HL-60/S4 (cell line): Measurements from ENCODE around the gene CYB5A.

Source experiments
- in situ Hi-C: fragments of 300-500 bp; cut with MboI; formaldehyde crosslinking; loops from 2 replicates; pipeline ENCODE4 v1.14.3; 2022; ENCODE audit warnings: low sequenced_read_pairs

Gene CYB5A

DNA sequence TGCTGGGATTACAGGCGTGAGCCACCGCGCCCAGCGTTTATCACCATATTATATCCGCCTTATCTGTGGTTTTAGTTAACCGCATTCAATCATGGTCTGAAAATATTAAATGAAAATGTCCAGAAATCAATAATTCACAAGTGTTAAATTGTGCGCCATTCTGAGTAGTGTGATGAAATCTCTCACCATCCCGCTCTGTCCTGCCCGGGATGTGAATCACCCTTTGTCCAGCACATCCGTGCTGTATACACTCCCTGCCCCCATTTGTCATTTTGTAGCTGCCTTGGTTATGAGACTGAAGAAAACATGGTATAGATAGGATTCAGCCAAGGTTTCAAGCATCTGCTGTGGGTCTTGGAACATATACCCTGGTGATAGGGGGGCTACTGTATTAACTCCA is 72.7 kb downstream of the CYB5A start:
- in situ Hi-C loops, result no loop called here

GRCh38 chr18:74217476-74218143 is 74.2 kb downstream of the CYB5A start:
- in situ Hi-C loops, result no loop called here

- in situ Hi-C loops, result no loop called here
Measured at GRCh38 chr18:74216661-74217110, 75.1 kb downstream of the CYB5A start.

- in situ Hi-C loops, result no loop called here
Measured at GRCh38 chr18:74215863-74216262, 75.9 kb downstream of the CYB5A start.

GRCh38 chr18:74213429-74213828 is 78.3 kb downstream of the CYB5A start:
- in situ Hi-C loops, result no loop called here

DNA sequence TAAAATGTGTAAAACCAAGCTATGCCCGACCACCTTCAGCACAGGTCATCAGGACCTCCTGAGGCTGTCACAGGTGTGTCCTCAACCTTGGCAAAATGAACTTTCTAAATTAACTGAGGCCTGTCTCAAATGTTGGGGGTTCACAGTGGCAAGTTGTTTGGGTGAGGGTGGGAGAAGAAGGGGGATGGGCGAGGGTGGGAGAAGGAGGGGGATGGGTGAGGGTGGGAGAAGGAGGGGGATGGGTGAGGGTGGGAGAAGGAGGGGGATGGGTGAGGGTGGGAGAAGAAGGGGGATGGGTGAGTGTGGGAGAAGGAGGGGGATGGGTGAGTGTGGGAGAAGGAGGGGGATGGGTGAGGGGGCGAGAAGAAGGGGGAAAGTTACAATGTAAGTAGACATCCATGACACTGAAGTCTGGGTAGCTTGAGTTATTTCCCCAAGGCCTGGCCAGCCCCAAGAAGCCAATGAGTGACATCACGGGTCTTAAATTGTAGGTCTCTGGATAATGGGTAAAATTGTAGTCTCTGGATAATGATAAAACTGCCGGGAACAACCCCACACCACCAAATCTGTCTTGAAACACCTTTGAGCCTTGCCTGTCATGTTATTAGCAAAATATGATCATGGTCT is 87.1 kb downstream of the CYB5A start:
- in situ Hi-C loops, result no loop called here

DNA sequence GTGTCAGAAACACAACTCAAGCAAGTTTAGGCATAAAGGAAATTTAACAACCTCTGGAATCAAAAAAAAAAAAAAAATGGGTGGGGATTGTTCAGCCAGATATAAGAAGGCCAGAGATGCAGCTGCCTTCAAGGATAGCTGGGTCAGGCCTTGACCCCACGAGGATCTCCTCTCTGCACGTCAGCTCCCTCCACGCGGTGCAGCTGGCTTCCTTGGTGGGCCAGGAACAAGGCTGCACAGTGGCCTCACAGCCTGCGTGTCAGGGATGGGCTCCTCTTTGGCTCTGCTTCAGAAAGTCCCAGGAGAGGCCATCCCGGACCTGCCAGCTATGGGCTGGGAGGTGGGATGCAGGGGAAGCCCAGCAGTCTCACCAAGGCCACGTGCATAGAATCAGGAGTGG is 88.0 kb downstream of the CYB5A start:
- in situ Hi-C loops, result no loop called here
